ENCODE data around the gene HIVEP1.

Gene HIVEP1
- long read RNA-seq, donor 1, partial matches to known transcripts = 6 of 6 reads
- long read RNA-seq, donor 1, other reads (novel, unspliced or antisense) = 0 of 6 reads
- long read RNA-seq, donor 2 = 0 reads
- long read RNA-seq, donor 3, partial matches to known transcripts = 0 of 1 reads
- long read RNA-seq, donor 3, other reads (novel, unspliced or antisense) = 0 of 1 reads
- long read RNA-seq, donor 4, partial matches to known transcripts = 0 of 1 reads
- long read RNA-seq, donor 4, other reads (novel, unspliced or antisense) = 0 of 1 reads
- long read RNA-seq, donor 5, partial matches to known transcripts = 0 of 1 reads
- long read RNA-seq, donor 5, other reads (novel, unspliced or antisense) = 0 of 1 reads
- long read RNA-seq, donor 6, partial matches to known transcripts = 14 of 14 reads
- long read RNA-seq, donor 6, other reads (novel, unspliced or antisense) = 0 of 14 reads
- long read RNA-seq, donor 7, transcript HIVEP1-206 (4 exons, 585 nt) = major isoform, 5 of 10 reads
- long read RNA-seq, donor 7, partial matches to known transcripts = 5 of 10 reads
- long read RNA-seq, donor 7, other reads (novel, unspliced or antisense) = 0 of 10 reads
- long read RNA-seq, donor 8, partial matches to known transcripts = 0 of 1 reads
- long read RNA-seq, donor 8, other reads (novel, unspliced or antisense) = 0 of 1 reads

- DNase-seq = peak; percentile 78
Observed at GRCh38 chr6:12012038-12012557, at the start of gene HIVEP1. TSS of gene HIVEP1 (plus strand) at chr6:12012312. CDS start at chr6:12015629, 3,317 bp downstream.

GRCh38 chr6:11963756-11964500 lies 48.2 kb upstream of the HIVEP1 start:
- no peak for DNase-seq

GRCh38 chr6:11964729-11965335 lies 47.3 kb upstream of the HIVEP1 start:
- no peak for DNase-seq

GRCh38 chr6:11965499-11965898 lies 46.6 kb upstream of the HIVEP1 start:
- DNase-seq = no peak

- DNase-seq = no peak
Observed at GRCh38 chr6:11968241-11968806, 43.8 kb upstream of the HIVEP1 start.

GRCh38 chr6:11969092-11969491 lies 43.0 kb upstream of the HIVEP1 start:
- DNase-seq = no peak

GRCh38 chr6:11970114-11970513 lies 42.0 kb upstream of the HIVEP1 start:
- no peak for DNase-seq

GRCh38 chr6:11971154-11971553 lies 41.0 kb upstream of the HIVEP1 start:
- DNase-seq = no peak

GRCh38 chr6:11972270-11972669 lies 39.8 kb upstream of the HIVEP1 start:
- no peak for DNase-seq

GRCh38 chr6:11972806-11973205 lies 39.3 kb upstream of the HIVEP1 start:
- no peak for DNase-seq

- no peak for DNase-seq
Observed at GRCh38 chr6:11973238-11973637, 38.9 kb upstream of the HIVEP1 start.

GRCh38 chr6:11974089-11974488 lies 38.0 kb upstream of the HIVEP1 start:
- no peak for DNase-seq

- DNase-seq = no peak
Observed at GRCh38 chr6:11975353-11975977, 36.6 kb upstream of the HIVEP1 start.

- no peak for DNase-seq
Observed at GRCh38 chr6:11976489-11976888, 35.6 kb upstream of the HIVEP1 start.

- no peak for DNase-seq
Observed at GRCh38 chr6:11977193-11977592, 34.9 kb upstream of the HIVEP1 start.

GRCh38 chr6:11977738-11978137 lies 34.4 kb upstream of the HIVEP1 start:
- no peak for DNase-seq

- no peak for DNase-seq
Observed at GRCh38 chr6:11978169-11978987, 33.7 kb upstream of the HIVEP1 start.

GRCh38 chr6:11979866-11980265 lies 32.2 kb upstream of the HIVEP1 start:
- no peak for DNase-seq

- DNase-seq = no peak
Observed at GRCh38 chr6:11983306-11983705, 28.8 kb upstream of the HIVEP1 start.

GRCh38 chr6:11987386-11987785 lies 24.7 kb upstream of the HIVEP1 start:
- DNase-seq = no peak

GRCh38 chr6:11989386-11989785 lies 22.7 kb upstream of the HIVEP1 start:
- DNase-seq = no peak

Data from right kidney (tissue), 9 donors.